PC-9 (cell line): ENCODE data around the gene PDLIM5. TPM values are rescaled to one million over a fixed set of nuclear protein-coding genes. Genes with fewer than 3 reads are reported as not detected.
"Not testable (repeated sequence)": the region's sequence is repeated elsewhere in the genome, so short reads cannot be mapped to it uniquely, and the experiment has no call there.

Source experiments
- BruUV-seq: library from RNA; stranded (reverse); fragments of 400-500 nt; replicated peaks from 2 replicates; lab custom pipeline; 2021; lab: Mats Ljungman, UMichigan
- CTCF ChIA-PET: fragments of 300-600 bp; sonication (Branson Sonifier 250); formaldehyde crosslinking; loops from one replicate; lab custom pipeline; 2022; ENCODE audit warnings: antibody characterized with exemption; lab: Charles Lee
- POLR2A ChIA-PET: fragments of 300-600 bp; sonication (Branson Sonifier 250); formaldehyde crosslinking; loops from one replicate; lab custom pipeline; 2022; ENCODE audit warnings: antibody characterized with exemption; ENCODE audit not compliant: unreplicated experiment; lab: Charles Lee
- DNase-seq, 2 experiments: peaks; one replicate each; pipeline versions ENCODE4 v3.0.0 to v3.0.0-alpha.2; 2015 to 2022; ENCODE audit warnings: mixed read lengths in 1 of 2
- H2AFZ ChIP-seq: fragments of 200-600 bp; sonication (generic); 2 replicates; pipeline ENCODE4 v1.8.1; 2017; ENCODE audit warnings: antibody characterized with exemption
- H3F3A ChIP-seq: fragments of 200-600 bp; sonication (generic); 2 replicates; pipeline ENCODE4 v1.8.1; 2017; ENCODE audit warnings: antibody characterized with exemption, mild to moderate bottlenecking, low read depth; ENCODE audit not compliant: insufficient read depth
- H3K27ac ChIP-seq: fragments of 200-600 bp; sonication (generic); 2 replicates; pipeline ENCODE4 v1.6.1; 2016; ENCODE audit warnings: mixed run types
- H3K27me3 ChIP-seq: fragments of 200-600 bp; sonication (generic); 2 replicates; pipeline ENCODE4 v1.6.1; 2016; ENCODE audit warnings: low read depth, mixed run types; ENCODE audit not compliant: insufficient read depth
- H3K36me3 ChIP-seq: fragments of 200-600 bp; sonication (generic); 2 replicates; pipeline ENCODE4 v1.6.1; 2016; ENCODE audit warnings: low read depth, mixed run types
- H3K4me1 ChIP-seq: fragments of 200-600 bp; sonication (generic); replicated peaks from 2 replicates; pipeline ENCODE4 v1.6.1; 2016; ENCODE audit warnings: mixed run types; ENCODE audit not compliant: insufficient read depth
- H3K4me2 ChIP-seq: fragments of 200-600 bp; sonication (generic); 2 replicates; pipeline ENCODE4 v1.6.1; 2017; ENCODE audit warnings: mixed run types
- H3K4me3 ChIP-seq: fragments of 200-600 bp; sonication (generic); 2 replicates; pipeline ENCODE4 v1.6.1; 2016; ENCODE audit warnings: mixed run types
- H3K79me2 ChIP-seq: fragments of 200-600 bp; sonication (generic); 2 replicates; pipeline ENCODE4 v1.6.1; 2017; ENCODE audit warnings: low read depth, mixed run types
- H3K9me2 ChIP-seq: fragments of 200-600 bp; sonication (generic); 2 replicates; pipeline ENCODE4 v1.8.1; 2017; ENCODE audit warnings: mild to moderate bottlenecking; ENCODE audit not compliant: insufficient read depth
- H3K9me3 ChIP-seq: fragments of 200-600 bp; sonication (generic); 2 replicates; pipeline ENCODE4 v1.8.1; 2016; ENCODE audit warnings: low read depth; ENCODE audit not compliant: insufficient read depth
- H4K20me1 ChIP-seq: fragments of 200-600 bp; sonication (generic); 2 replicates; pipeline ENCODE4 v1.8.1; 2017; ENCODE audit not compliant: insufficient read depth
- EZH2 ChIP-seq: fragments of 200-600 bp; sonication (generic); IDR thresholded peaks from 2 replicates; pipeline ENCODE4 v1.8.0; 2017; ENCODE audit warnings: antibody characterized with exemption, low read depth
- intact Hi-C: fragments of 100-400 bp; cut with micrococcal nuclease; formaldehyde crosslinking; loops from one replicate; pipeline ENCODE4 v1.10.0; 2022; ENCODE audit not compliant: unreplicated experiment
- total RNA-seq: library from RNA; stranded (reverse); gene quantifications from 2 replicates; pipeline ENCODE4 v1.2.3, GENCODE V29; 2021
- TF ChIP-seq, protein P1 (sequence below): fragments of 200-600 bp; sonication (generic); conservative IDR thresholded peaks from 2 replicates; pipeline ENCODE4 v1.6.1; 2017; ENCODE audit warnings: mixed run types, antibody characterized with exemption, mild to moderate bottlenecking, moderate library complexity

Gene PDLIM5
- total RNA-seq, 1 experiment from 2014 or later, result 130 TPM

- Histone ChIP-seq H3K9me2 (no peaks in the 10 kb centered on the region), H3K9me3 (no peaks in the 10 kb centered on the region)
Measured at GRCh38 chr4:94623126-94623911, 171.6 kb downstream of the PDLIM5 start.

GRCh38 chr4:94626942-94627341, 175.2 kb downstream of the PDLIM5 start:
- H3K4me3 ChIP-seq, result no peak overlapping the region
- no peak overlapping the region for H3K4me2 ChIP-seq
- no peak overlapping the region for H3K27ac ChIP-seq
- no TSS peak for BruUV-seq
- no peaks in the 10 kb centered on the region for H3K79me2 ChIP-seq
- H3K36me3 ChIP-seq, result no peaks in the 10 kb centered on the region
- no peak overlapping the region for H2AFZ ChIP-seq
- H3K4me1 ChIP-seq, result no peaks in the 10 kb centered on the region
- no peaks in the 10 kb centered on the region for H3K9me3 ChIP-seq
- ChIA-PET CTCF (no interaction called here), POLR2A (no interaction called here)
- no peaks in the 10 kb centered on the region for H3K27me3 ChIP-seq
- intact Hi-C loops, result no loop called here
- no peaks in the 10 kb centered on the region for H3F3A ChIP-seq
- H3K9me2 ChIP-seq, result no peaks in the 10 kb centered on the region
- TF ChIP-seq, protein P1, sequence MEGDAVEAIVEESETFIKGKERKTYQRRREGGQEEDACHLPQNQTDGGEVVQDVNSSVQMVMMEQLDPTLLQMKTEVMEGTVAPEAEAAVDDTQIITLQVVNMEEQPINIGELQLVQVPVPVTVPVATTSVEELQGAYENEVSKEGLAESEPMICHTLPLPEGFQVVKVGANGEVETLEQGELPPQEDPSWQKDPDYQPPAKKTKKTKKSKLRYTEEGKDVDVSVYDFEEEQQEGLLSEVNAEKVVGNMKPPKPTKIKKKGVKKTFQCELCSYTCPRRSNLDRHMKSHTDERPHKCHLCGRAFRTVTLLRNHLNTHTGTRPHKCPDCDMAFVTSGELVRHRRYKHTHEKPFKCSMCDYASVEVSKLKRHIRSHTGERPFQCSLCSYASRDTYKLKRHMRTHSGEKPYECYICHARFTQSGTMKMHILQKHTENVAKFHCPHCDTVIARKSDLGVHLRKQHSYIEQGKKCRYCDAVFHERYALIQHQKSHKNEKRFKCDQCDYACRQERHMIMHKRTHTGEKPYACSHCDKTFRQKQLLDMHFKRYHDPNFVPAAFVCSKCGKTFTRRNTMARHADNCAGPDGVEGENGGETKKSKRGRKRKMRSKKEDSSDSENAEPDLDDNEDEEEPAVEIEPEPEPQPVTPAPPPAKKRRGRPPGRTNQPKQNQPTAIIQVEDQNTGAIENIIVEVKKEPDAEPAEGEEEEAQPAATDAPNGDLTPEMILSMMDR, result no peak
- TF ChIP-seq EZH2, result no peak
- no peaks in the 10 kb centered on the region for H4K20me1 ChIP-seq
- no peak for DNase-seq

More at GRCh38 chr4:94623126-94623911, 171.6 kb downstream of the PDLIM5 start:
- no peak overlapping the region for H3K4me3 ChIP-seq
- no TSS peak for BruUV-seq
- no peak for DNase-seq
- no peaks in the 10 kb centered on the region for H3K36me3 ChIP-seq
- peaks cover 4% of the 10 kb centered on the region; the same call in 1 of the 2 replicates for H3F3A ChIP-seq
- H3K27me3 ChIP-seq, result no peaks in the 10 kb centered on the region
- ChIA-PET POLR2A (no interaction called here), CTCF (no interaction called here)
- H2AFZ ChIP-seq, result no peak overlapping the region
- no peaks in the 10 kb centered on the region for H3K4me1 ChIP-seq
- intact Hi-C loops, result loop anchor here (5.0 kb wide), 2 partner anchors 321 to 504 kb away; no protein-coding TSS in a partner anchor
- no peak overlapping the region for H3K27ac ChIP-seq
- no peak for TF ChIP-seq EZH2
- TF ChIP-seq, protein P1, result no peak
- no peaks in the 10 kb centered on the region for H3K79me2 ChIP-seq
- no peaks in the 10 kb centered on the region for H4K20me1 ChIP-seq
- H3K4me2 ChIP-seq, result no peak overlapping the region

- H4K20me1 ChIP-seq, BruUV-seq, H3K9me3 ChIP-seq, DNase-seq, H3K4me1 ChIP-seq, CTCF ChIA-PET, H3K27ac ChIP-seq, H2AFZ ChIP-seq, H3K27me3 ChIP-seq, H3K4me2 ChIP-seq, H3K36me3 ChIP-seq, H3F3A ChIP-seq, intact Hi-C loops, H3K79me2 ChIP-seq, H3K9me2 ChIP-seq, H3K4me3 ChIP-seq: not testable (repeated sequence)
- POLR2A ChIA-PET, result interaction anchor here (0.7 kb wide), 1 partner anchor 220 kb away, joined by 4 read pairs; no protein-coding TSS in a partner anchor
Measured at GRCh38 chr4:94629058-94629457, 177.3 kb downstream of the PDLIM5 start.
